Stimulated activated CD4-positive, alpha-beta T cell treated with anti-CD3 and anti-CD28 coated beads, Interleukin-2, amount 100 ng/mL, for 4 hours (primary cell): Measurements from ENCODE around the gene SFI1.
"Not testable (repeated sequence)": the region's sequence is repeated elsewhere in the genome, so short reads cannot be mapped to it uniquely, and the experiment has no call there.

Experiments used
- DNase-seq: peaks from one replicate; pipeline ENCODE4 v3.0.0-alpha.2; 2020; ENCODE audit warnings: low read depth

SFI1 gene

DNA sequence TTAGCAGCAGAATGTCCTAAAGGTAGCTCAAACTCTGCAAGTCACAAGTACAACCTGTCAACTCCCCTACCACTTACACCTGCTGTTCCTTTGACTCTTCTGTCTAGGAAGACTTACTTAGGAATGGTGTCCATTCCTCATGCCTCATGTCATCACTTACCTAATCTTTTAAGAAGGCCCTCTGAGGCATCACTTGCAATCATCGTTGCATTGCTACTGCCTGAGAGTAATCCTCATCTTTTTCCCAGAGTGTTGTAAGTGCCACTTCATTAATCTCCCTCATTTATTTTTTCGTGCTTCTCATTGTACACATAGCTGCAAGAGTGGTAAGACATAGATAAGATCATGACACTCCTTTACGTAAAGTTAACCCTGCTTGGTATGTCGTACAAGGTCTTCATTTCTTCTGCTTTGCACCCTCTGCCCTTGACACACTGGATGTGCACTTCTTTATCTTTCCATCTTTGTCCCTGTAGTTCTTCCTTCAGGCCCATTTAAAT, 54.6 kb downstream of the SFI1 start:
- no peak for DNase-seq

DNA sequence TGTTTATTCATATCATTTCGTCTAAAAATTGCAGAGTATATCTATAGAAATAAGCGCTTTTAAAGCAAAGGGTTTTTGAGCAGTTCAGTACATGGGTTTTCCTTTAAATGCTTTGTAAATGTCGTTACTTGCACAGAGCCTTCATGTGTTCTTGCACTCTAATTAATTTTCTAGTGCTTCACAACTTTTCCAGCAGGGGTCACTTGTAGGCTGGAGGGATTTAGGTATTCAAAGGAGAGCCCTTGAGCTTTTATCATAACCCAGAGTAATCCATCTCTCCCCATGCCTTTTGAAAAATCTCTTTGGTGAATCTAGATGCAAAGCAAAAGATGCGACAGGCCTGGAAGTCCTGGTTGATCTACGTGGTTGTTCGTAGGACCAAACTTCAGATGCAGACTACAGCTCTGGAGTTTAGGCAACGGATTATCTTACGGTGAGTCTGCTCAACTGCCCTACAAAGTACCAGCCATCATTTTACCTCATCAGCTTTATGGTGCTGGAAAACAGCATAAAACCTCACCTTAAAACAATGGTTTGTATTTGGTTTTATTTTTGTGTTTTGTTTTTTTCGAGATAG, 60.4 kb downstream of the SFI1 start:
- no peak for DNase-seq

DNA sequence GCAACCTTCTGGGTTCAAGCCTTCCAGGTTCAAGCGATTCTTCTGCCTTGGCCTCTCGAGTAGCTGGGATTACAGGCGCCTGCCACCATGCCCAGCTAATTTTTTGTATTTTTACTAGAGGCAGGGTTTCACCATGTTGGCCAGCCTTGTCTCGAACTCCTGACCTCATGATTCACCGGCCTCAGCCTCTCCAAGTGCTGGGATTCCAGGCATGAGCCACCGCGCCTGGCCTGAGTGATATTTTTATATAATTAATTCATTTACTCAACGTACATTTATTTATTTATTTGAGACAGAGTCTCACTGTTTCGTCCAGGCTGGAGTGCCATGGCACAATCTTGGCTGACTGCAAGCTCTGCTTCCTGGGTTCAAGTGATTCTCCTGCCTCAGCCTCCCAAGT, 62.2 kb downstream of the SFI1 start:
- not testable (repeated sequence) for DNase-seq

DNA sequence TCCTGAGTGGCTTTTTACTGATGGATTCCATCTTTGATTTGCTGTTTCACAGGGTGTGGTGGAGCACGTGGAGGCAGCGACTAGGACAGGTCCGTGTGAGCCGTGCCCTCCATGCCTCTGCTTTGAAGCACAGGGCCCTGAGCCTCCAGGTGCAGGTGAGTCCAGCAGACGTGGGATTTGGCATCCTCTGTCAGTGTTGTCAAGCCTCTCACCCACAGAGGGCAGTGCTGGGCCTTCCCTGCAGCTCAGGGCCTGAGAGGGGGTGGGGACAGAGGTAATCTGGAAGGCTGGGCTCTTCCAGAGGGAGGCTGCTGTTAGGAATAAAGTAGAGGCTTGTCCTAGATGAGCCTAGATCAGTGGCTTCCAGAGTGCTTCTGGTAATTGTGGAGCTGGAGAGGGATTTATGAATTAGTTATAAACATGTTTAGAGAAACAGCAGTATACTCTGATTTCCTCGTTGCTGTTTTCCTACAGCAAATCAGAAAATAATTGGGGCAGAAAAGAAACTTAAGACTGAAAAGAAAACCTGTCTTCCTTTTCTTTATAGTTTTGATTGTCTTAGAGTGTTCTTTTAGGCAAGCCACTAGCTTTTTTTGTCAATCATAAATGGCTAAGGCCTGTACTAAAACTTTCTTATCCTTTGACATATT, 65.0 kb downstream of the SFI1 start:
- DNase-seq, result peak; percentile 22

DNA sequence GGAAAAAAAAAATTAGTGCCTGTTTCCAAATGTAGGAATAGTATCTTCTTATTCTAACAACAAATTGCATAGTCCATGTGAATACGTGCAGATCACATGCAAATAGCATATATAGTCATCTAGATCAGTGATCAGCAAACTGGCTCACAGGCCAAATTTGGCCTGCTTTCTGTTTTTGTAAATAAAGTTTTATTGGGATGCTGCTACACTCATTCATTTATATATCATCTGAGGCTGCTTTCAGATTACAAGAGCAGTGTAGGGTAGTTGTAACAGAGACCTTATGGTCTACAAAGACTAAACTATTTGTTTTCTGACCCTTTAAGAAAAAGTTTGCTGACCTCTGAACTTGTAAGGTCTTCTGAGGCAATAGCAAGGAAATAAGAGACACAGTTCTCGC, 65.6 kb downstream of the SFI1 start:
- DNase-seq, result no peak

DNA sequence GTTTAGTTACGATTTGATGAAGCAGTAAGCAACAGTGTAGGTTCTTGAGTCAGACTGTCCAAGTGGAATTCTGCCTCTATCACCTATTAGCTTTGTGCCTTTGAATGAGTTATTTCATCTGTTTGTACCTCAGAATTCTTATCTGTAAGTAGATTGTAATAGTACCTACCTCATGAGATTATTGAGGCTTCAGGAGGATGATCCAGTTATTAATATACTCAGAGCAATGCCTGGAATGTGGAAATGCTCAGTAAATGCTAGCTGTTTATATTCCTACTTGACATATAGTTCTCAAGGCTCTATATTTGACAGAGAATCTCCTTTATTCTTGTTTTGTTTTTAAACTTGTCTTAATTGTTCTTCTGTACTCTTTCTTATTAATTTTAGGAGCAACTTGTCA, 70.1 kb downstream of the SFI1 start:
- no peak for DNase-seq

DNA sequence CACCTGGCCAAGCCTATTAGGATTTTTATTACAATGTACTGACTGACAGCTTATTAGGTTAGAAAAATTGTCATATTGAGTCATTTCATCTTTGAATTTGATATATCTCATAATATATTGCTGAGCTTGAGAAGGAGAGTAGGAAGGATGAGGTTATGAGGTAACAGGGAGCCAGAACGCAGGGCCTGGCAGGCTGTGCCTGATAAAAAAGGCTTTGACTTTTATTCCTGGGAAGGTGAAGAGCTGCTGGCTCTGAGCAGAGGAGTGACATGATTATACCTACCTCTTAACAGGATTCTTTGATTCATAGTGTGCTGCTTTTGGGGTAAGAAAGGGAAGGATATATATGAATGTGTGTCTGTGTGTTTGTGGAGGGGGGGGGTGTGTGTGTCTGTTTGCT, 70.9 kb downstream of the SFI1 start:
- no peak for DNase-seq

DNA sequence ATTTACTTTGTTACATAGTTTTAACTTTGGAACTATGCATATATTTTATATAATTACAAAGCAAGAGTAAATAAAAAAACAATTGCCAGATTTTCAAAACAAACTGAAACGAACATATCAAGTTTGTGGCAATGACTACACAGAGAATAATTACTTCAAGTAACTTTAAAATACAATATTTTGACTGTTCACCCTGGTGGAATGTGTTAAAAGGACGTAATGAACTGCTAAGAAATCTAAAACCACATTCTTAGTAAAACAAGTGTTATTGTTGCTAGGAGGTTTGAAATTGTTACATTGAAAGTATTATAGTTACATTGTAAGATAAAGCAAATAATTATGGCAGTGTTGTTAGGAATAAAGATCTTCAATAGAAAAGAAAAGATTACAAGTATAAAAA, 71.4 kb downstream of the SFI1 start:
- DNase-seq, result no peak

DNA sequence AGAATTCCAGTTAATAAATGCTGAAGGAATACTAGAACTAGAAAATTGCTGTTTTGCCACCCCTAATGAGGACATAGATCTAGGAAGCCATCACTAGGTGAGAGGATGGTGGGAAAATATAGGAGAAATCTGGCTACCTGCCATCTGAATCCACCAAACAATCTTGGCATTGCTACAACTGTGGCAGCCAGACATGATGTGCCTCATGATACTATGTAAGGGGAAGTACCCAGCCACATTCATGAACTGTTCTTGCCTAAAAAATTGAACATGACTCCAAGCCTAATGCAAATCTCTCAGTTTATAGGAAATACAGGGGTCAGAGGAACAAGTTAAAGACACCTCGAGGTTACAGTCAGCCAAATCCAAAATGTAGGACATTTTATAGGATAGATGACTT, 72.8 kb downstream of the SFI1 start:
- DNase-seq, result no peak

DNA sequence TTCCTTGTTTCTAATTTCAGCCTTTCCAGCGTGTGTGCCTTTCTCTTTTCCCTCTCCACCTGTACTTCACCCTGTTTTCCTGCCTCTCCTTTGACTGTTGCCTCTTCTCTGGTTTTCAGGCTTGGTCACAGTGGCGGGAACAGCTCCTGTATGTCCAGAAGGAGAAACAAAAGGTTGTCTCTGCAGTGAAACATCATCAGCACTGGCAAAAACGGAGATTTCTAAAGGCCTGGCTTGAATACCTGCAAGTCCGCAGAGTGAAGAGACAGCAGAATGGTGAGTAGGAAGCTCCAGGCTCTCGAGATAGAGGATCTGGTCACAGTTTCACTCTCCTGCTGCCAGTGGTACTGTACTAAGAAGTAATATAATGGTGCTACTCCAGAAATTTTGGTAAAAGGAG, 76.6 kb downstream of the SFI1 start:
- DNase-seq, result no peak

DNA sequence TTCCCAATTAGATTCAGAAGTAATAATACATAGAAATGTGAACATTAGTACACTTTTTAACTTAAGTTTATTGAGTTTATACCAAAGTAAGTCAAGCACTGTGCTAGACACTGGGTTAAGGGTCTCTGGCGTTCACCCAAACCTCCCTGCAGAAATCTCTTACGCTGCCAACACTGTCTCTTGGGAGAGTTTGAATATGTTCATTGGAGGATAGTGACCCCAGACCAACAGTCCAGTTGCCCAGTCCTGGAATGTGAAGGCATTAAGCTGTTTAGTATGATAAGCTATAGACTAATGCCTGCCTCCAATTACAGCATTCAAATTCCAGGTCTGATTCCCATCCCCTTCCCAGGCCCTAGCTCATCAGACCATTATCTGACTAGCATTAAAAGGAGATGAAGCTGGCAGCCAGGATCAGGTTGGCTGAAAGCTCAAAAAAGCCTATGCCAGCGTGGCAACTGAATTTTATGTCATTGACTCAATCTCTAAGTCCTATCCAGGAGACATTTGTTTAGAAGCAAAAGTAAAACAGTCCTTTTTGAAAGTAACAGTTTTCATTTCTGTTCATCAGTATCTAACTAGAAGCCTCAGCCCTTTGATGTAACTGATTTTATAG, 77.8 kb downstream of the SFI1 start:
- no peak for DNase-seq

DNA sequence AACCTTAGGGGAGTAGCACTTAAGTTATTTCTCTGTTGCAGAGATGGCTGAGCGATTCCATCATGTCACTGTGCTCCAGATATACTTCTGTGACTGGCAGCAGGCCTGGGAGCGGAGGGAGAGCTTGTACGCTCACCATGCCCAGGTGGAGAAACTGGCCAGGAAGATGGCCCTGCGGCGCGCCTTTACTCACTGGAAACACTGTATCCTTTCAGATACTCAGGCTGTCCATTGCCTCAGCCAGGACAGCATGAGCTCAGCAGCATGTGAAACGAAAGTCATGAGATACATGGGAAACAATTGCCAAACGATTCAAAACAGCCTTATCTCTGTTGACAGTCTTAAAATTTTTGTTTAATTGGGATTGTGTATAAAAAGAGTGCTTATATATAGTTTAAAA, 78.9 kb downstream of the SFI1 start:
- DNase-seq, result no peak

DNA sequence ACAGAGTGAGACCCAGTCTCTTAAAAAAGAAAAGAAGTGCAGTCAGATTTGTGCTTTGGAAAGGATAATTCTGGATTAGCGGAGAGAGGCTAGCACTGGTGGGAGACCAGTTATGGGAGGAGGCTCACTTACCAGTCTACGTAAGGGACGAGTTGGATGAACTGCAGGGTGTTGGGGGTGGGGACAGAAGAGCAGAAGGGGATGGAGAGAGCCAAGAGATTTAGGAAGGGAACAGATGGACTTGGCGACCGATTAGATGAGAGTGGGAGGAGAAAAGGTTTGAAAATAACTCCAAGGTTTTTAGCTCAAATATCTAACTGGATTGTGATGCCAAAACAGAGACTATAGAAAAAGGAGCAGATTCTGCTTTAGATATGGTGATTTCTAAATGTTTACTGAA, 81.4 kb downstream of the SFI1 start:
- no peak for DNase-seq

DNA sequence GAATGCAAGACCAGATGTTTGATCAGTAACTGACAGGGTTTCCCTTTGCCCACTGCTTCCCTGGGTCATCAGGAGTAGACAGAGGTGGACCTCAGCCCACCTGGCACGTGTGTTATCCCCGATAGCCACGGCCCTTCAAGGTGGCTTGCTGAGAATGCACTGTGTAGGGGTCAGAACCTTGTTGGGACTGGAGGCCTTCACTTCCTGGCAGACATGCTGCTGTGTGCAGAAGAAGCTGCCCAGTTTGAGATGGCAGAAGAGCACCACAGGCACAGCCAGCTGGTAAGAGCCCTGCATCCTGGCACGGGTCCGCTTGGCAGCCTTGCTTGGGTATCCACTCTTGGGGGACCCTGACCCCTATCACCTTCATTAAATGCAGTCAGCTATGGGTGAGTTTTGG, 81.8 kb downstream of the SFI1 start:
- no peak for DNase-seq

DNA sequence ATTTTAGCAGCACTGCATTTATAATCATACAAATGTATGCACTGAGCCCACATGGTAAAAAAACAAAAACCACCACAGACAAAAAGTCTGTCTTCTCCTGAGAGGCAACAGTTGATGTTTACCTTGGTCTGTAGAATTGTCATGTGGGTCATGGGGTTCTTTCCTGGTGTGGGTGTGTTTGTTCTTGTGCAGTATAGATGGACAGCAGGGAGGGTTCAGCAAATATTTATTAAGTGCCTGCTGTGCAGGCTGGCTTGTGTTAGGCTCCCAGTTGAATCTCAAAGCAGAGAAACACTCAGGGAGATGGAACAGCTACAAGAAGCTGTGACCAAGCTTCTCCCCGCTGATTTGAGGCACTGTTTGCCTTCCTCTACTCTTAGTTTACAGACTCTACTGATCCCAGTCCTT, 83.5 kb downstream of the SFI1 start:
- DNase-seq, result no peak

DNA sequence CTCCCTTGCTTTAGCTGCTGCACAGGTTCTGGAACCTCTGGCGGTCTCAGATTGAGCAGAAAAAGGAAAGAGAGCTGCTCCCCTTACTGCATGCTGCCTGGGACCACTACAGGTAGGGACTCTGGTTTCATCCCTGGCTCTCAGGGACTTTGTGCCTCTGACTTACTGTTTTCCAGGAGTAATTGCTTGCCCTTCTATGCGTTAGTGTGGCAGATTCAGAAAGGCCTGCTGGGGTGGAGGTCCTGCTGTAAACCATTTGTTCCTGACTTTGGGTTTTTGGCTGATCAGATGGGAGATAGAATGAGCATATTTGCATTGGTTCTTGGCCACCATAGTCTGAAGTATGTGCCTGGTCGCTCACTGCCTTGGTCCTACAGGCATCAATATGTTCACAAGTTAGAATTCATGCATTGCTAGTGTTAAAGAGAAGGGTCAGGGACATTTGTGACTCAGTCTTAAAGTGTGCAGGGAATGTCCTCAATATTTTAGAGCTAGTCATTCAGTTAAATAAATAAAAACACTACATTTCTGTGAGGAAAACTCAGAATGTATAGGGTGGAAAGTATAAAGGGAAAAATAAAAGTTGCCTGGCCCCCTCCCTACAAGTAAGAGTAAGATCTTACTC, 87.6 kb downstream of the SFI1 start:
- DNase-seq, result no peak

DNA sequence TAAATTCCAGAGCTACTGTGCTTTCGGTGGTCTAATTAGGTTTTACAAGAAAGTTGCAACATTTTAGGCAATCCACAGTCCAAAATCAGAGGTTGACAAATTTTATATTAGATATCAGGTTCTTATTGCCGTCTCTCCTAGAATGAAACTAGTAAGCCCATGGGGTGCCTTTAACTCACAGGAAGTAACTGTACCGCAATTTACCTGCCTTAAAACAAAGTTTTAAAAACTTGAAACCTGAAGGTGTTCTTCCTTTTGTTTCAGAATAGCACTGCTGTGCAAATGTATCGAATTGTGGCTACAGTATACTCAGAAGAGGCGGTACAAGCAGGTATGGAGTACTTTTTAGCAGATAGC, 88.4 kb downstream of the SFI1 start:
- no peak for DNase-seq

DNA sequence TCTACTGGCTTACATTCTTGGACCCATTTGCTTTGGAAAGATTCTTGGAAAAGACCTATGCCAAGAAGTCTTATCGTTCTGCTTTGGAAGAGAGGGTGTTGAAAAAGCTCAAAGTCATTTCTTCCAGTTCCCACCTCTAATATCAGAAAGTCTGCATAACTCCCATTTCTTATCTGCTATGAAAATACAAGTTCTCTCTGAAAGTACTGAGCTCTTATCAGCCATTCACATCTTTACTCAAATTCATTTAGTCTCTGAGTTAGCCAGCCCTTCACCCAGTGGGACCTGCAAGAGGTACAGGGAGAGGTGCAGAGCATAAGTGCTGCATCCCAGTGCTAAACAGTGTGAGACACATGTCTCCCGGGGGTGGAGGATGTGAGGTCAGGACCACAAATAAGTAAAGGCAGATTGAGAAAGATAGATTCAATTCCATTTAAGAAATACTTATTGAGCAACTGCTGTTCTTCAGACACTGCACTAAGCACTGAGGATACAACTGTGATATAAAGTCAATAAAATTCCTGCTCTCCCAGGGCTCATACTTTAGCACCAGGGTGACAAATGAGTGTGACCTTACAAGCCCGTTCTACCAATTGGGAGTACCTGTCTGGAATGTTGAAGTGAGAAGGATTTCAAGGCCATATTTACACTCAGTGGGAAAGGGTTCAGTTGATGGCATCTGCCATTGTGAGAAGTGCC, 89.0 kb downstream of the SFI1 start:
- no peak for DNase-seq

DNA sequence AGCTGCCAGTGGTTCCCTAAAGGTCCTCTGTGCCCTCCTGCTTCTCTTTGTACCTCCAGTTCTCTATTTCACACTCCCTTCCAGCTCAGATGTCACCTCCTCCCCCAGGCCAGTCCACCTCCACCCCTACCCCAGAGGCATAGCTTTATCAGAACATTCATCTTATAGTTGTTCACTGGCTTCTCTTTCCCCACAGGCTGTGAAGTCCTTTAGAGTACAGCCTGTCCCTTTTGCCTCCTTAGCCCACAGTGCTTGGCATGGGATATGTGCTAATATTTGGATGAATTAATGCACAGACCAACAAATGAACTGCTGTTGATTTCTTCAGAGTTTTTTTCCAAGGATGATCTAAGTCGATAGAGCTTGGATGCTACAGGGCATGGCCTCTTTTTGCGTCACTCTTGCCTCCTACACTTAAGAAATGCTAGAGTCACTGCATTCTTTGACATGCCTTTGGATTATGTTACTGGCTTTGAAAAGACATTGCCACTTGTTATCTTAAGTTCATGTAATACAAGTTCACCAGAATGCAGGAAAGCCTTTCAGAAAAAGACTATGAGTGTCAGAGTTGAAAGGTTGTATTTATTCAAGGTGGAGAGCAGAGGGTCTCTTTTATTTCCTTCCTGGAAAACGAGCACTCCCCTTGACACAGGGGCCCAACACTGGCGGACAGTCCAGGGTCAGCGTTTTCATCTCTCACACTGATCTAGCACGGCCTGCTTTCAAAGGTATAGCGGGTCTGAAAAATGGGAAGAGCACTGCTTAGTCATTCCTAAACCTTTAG, 90.0 kb downstream of the SFI1 start:
- DNase-seq, result no peak

DNA sequence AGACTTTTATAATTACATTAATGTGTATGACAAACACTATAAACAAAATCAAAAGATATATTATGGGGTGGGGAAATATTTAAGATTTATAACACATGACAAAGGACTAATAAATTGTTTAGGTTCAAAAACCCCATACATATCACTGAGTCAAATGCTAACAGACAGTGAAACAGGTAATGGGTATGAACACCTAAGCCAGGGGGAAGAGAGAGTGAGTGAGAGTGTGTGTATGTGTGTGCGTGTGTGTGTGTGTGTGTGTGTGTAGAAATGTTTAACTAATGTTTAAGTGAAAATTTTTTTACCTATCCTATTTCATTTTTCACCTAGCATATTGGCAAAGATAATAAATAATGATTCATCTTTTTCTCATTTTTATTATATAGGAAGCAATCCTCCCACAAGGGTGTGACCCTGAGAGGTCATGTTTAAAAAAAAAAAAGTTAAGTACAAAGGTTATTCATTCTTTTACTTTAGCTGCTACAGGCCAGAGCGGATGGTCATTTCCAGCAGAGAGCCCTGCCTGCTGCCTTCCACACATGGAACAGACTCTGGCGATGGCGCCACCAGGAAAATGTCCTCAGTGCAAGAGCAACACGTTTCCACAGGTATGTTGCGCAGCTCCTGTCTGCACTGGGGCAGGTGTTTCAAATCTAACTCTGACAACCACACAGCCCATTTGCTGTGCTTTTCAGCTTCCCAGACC, 92.8 kb downstream of the SFI1 start:
- no peak for DNase-seq

DNA sequence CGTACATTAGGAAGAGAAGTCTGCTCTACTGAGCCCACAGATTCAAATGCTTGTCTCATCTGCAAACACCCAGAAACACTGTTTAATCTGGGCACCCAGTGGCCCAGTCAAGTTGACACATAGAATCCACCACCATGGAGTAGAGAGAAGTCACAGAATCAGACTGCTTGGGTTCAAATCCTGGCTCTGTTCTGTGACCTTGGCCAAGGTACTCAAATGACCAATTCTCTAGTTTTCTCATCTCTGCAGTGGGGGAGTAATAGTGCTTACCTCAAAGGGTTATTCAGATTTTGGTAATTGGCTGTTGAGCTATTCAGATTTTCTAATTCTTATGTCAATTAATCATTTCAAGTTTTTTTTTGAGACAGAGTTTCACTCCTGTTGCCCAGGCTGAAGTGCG, 93.8 kb downstream of the SFI1 start:
- not testable (repeated sequence) for DNase-seq
